Kidney capillary endothelial cell (primary cell): ENCODE measurements around the gene KIF26A.
"Not testable (repeated sequence)": the region's sequence is repeated elsewhere in the genome, so short reads cannot be mapped to it uniquely, and the experiment has no call there.

Source experiments
- DNase-seq: peaks from one replicate; pipeline ENCODE4 v3.0.0-alpha.2; 2018; ENCODE audit warnings: low spot score

KIF26A gene

GRCh38 chr14:104143521-104144452 is 5.4 kb downstream of the KIF26A start:
- DNase-seq, result no peak

DNA sequence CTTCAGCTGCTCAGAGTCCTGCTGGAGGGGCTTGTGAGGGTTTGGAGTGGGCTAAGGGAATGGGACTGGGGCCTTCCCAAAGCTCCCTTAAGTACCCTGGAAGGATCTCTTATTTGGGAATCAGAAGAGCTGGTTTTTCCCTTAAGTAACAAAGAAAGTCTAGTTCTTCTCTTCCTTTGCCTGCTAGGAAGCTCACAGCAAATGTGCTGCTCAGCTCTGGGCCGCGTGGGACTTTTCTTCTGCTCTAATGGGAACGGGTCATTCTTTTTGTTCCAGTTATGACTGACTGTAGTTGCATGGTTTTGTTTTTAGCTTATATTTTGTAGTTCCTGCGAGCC is 6.0 kb downstream of the KIF26A start:
- no peak for DNase-seq

- no peak for DNase-seq
Measured at GRCh38 chr14:104144911-104145825, 6.8 kb downstream of the KIF26A start.

DNA sequence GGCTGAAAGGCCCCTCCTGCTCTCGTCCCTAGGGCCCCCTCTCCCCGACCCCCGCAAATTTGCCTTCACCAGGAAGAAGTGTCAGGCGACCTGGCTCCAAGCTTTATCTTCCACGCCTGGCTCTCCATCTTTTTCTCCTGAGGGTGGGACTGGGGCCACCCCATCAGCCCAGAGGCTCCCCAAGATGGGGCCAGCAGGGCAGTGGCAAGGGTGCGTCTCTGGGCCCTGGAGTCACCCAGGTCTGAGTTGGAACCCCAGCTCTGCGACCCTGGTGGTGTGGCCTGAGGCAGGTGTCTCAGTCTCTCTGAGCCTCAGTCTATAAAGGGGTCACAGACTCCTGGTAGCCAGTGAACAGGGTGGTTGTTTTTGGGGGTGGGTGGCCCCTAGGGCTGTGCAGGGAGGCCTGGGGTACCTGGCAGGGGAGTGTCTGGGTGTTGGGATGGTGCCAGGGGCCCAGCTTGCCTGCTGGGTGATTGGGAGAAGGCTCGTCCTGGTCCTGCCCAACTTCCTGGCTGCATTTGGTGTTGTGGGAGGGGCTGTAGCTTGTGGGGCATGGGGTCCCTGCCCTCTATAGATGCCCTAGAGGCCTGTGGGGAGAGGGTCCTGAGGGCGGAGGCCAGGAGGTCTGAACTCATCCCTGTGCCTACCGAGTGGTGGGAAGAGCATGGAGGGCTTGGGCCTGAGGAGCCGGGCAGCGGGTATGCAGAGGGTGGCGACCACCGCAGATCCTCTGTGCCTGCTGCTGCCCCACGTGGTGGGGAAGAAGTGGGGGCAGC is 7.6 kb downstream of the KIF26A start:
- DNase-seq, result no peak

- no peak for DNase-seq
Measured at GRCh38 chr14:104146651-104147345, 8.4 kb downstream of the KIF26A start.

GRCh38 chr14:104147346-104148125 is 9.1 kb downstream of the KIF26A start:
- DNase-seq, result no peak

GRCh38 chr14:104148433-104149277 is 10.3 kb downstream of the KIF26A start:
- no peak for DNase-seq

DNA sequence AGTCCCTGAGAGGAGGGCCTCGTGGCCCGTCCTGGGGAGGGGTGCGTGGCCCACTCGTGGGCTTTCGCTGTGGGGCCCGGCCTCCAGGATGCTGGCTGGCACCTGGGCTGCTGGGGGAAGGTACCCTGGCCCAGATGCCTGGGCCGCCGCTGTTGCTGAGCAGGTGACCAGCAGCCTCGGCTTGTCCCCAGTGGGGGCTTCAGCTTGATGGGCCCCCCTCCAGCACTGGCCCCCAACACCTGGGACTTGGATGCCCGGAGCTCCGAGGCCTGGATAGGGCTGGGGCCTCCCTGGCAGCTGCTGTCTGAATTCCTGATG is 10.8 kb downstream of the KIF26A start:
- DNase-seq, result no peak

DNA sequence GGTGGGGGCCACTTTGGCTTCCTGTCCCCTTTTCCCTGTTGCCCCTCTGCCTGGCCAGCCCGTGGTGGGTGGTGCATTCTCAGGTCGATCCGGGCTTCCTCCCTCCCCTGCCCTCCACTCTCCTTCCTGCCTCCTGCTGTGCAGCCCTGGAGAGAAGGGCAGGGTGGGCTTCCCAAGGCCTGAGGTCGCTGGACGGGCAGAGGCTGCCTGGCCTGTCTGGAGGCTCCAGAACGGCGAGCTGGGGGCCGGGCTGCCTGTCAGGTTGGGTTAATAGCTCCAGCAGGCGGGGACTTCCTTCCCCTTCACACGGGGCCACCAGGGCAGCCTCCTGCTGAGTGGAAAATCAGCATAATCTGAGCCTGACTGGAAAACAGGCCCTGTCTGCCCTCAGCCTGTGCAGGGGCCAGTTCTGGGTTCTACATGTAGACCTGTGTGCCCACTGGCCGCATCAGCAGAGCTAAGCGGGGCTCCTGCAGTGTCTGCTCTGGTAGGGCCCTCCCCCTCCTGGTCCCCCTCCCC is 11.3 kb downstream of the KIF26A start:
- peak; percentile 47 for DNase-seq

- no peak for DNase-seq
Measured at GRCh38 chr14:104150136-104151025, 12.0 kb downstream of the KIF26A start.

GRCh38 chr14:104151026-104151381 is 12.6 kb downstream of the KIF26A start:
- no peak for DNase-seq

- DNase-seq, result no peak
Measured at GRCh38 chr14:104151566-104152245, 13.3 kb downstream of the KIF26A start.

- DNase-seq, result no peak
Measured at GRCh38 chr14:104152246-104152575, 13.8 kb downstream of the KIF26A start.

DNA sequence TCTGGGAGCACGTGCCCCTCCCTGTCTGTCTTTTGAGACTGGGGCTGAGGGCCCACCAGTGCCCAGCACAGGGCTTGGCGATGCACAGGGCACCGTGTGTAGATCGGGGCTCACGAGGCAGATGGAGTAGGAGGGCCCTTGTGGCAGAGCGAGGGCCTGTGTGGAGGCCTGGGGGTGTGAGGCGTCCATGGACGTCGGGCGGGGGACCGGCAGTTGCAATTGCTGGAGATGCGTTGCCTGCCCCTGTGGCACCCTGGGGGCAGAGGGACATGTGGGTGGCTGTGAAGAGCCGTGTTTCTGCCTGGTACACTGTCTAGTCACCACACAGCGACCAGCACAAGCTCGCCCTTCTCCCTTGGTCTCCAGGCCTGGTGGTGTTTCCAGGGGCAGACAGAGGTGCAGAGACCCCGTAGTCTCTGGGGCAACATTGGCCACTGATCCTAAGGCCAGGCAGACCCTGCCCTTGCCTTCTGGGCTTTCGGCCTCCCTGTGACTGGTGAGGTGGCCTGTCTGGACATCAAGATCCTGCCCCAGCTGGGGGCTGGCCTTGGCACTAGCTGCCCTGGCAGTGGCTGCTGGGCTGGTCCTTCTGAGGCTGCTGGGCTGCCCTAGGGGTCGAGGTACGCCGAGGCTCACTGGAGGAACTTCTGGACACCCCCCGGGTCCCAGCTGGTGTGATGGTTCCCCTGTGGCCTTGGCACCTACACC is 14.5 kb downstream of the KIF26A start:
- no peak for DNase-seq

- DNase-seq, result not testable (repeated sequence)
Measured at GRCh38 chr14:104153394-104153755, 15.0 kb downstream of the KIF26A start.

- DNase-seq, result no peak
Measured at GRCh38 chr14:104154246-104154645, 15.9 kb downstream of the KIF26A start.

GRCh38 chr14:104155513-104155912 is 17.1 kb downstream of the KIF26A start:
- DNase-seq, result no peak

DNA sequence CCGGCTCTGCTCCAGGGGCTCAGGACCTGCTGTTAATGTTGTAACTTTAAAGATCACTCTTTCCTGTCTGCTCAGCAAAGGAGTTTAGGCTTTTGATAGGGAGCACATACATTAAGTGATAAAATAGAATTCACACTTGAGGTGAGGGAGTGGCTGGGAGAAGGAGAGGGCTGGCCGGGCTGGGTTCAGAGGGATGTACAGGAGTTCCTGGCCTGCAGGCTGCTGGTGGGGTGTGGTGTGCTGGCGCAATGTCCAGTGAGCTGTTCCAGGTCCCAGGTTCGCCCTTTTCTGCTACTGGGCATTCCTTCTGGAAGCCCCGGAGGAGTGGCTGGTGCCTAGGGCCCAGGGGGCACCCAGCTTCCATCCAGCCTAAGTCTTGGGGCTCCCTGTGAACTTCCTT is 17.8 kb downstream of the KIF26A start:
- no peak for DNase-seq
